HL-60 (cell line): ENCODE results near the gene NTNG2.

ENCODE experiments used
- GABPA ChIP-seq: IDR thresholded peaks from 2 replicates; pipeline ENCODE4 v1.6.1; 2012; ENCODE audit warnings: low read depth
- POLR2AphosphoS5 ChIP-seq: IDR thresholded peaks from 2 replicates; pipeline ENCODE4 v1.6.1; 2012; ENCODE audit warnings: low read depth
- SPI1 ChIP-seq: IDR thresholded peaks from 2 replicates; pipeline ENCODE4 v1.6.1; 2012; ENCODE audit warnings: low read depth, mild to moderate bottlenecking, borderline replicate concordance
- TF ChIP-seq, protein P1 (sequence below): IDR thresholded peaks from one replicate; pipeline ENCODE4 v1.5.1; 2011; ENCODE audit warnings: low read length, control low read depth, inconsistent platforms; ENCODE audit not compliant: insufficient read depth
- TF ChIP-seq, protein P2 (sequence below): IDR thresholded peaks from 2 replicates; pipeline ENCODE4 v1.6.1; 2012; ENCODE audit warnings: low read depth; ENCODE audit not compliant: insufficient replicate concordance

DNA sequence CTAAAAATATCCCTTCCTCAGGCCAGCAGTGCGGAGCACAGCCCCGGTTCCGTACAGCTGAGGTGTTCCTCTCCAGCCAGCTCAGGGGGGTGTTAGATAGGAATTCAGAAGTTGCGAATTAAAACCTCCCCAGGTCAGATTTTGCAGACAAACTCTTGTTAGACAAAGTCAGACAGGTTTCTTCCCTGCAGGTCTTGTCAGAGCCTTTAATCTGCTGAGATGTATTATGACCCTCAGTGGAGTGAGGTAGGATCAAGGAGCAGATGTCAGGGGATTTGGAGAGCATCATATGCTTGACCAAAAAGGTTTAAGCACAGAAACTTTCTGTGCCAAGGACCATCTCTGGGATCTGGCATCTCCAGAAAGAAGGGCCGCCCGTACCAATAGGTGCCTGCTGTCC is 60.1 kb downstream of the NTNG2 start:
- TF ChIP-seq, protein P1, sequence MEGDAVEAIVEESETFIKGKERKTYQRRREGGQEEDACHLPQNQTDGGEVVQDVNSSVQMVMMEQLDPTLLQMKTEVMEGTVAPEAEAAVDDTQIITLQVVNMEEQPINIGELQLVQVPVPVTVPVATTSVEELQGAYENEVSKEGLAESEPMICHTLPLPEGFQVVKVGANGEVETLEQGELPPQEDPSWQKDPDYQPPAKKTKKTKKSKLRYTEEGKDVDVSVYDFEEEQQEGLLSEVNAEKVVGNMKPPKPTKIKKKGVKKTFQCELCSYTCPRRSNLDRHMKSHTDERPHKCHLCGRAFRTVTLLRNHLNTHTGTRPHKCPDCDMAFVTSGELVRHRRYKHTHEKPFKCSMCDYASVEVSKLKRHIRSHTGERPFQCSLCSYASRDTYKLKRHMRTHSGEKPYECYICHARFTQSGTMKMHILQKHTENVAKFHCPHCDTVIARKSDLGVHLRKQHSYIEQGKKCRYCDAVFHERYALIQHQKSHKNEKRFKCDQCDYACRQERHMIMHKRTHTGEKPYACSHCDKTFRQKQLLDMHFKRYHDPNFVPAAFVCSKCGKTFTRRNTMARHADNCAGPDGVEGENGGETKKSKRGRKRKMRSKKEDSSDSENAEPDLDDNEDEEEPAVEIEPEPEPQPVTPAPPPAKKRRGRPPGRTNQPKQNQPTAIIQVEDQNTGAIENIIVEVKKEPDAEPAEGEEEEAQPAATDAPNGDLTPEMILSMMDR: no peak
- TF ChIP-seq POLR2AphosphoS5: no peak
- no peak for TF ChIP-seq SPI1
- TF ChIP-seq, protein P2, sequence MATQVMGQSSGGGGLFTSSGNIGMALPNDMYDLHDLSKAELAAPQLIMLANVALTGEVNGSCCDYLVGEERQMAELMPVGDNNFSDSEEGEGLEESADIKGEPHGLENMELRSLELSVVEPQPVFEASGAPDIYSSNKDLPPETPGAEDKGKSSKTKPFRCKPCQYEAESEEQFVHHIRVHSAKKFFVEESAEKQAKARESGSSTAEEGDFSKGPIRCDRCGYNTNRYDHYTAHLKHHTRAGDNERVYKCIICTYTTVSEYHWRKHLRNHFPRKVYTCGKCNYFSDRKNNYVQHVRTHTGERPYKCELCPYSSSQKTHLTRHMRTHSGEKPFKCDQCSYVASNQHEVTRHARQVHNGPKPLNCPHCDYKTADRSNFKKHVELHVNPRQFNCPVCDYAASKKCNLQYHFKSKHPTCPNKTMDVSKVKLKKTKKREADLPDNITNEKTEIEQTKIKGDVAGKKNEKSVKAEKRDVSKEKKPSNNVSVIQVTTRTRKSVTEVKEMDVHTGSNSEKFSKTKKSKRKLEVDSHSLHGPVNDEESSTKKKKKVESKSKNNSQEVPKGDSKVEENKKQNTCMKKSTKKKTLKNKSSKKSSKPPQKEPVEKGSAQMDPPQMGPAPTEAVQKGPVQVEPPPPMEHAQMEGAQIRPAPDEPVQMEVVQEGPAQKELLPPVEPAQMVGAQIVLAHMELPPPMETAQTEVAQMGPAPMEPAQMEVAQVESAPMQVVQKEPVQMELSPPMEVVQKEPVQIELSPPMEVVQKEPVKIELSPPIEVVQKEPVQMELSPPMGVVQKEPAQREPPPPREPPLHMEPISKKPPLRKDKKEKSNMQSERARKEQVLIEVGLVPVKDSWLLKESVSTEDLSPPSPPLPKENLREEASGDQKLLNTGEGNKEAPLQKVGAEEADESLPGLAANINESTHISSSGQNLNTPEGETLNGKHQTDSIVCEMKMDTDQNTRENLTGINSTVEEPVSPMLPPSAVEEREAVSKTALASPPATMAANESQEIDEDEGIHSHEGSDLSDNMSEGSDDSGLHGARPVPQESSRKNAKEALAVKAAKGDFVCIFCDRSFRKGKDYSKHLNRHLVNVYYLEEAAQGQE: no peak
- no peak for TF ChIP-seq GABPA
